VCaP (cell line): ENCODE measurements around the gene TRAM2.

Experiments
- H3K27ac ChIP-seq: fragments of 450-650 bp; 2 replicates; pipeline ENCODE4 v1.5.1; 2017
- TF ChIP-seq, protein P1 (sequence below): fragments of 450-650 bp; conservative IDR thresholded peaks from 2 replicates; pipeline ENCODE4 v1.5.1; 2017; ENCODE audit warnings: mild to moderate bottlenecking, moderate library complexity

TRAM2 gene

DNA sequence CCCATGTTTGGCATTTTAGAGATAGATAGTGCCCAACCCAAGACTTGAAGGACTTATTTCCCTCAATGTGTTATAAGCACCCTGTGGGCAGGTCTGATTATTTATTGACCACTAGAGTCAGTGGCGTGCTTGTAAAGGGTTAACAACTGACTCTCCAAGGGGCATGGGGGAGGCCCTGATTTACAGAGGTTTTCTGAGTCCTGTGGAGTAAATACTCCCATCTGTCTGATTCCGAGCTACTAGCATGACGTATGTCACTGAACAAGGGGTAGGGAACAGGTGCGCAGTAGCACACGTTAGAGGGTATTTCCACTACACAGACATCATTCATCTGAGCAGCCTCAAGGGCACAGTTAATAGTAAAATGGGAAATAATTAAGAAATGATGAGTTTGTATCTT is 17.4 kb upstream of the TRAM2 start:
- TF ChIP-seq, protein P1, sequence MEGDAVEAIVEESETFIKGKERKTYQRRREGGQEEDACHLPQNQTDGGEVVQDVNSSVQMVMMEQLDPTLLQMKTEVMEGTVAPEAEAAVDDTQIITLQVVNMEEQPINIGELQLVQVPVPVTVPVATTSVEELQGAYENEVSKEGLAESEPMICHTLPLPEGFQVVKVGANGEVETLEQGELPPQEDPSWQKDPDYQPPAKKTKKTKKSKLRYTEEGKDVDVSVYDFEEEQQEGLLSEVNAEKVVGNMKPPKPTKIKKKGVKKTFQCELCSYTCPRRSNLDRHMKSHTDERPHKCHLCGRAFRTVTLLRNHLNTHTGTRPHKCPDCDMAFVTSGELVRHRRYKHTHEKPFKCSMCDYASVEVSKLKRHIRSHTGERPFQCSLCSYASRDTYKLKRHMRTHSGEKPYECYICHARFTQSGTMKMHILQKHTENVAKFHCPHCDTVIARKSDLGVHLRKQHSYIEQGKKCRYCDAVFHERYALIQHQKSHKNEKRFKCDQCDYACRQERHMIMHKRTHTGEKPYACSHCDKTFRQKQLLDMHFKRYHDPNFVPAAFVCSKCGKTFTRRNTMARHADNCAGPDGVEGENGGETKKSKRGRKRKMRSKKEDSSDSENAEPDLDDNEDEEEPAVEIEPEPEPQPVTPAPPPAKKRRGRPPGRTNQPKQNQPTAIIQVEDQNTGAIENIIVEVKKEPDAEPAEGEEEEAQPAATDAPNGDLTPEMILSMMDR, result no peak
- no peak overlapping the region for H3K27ac ChIP-seq

DNA sequence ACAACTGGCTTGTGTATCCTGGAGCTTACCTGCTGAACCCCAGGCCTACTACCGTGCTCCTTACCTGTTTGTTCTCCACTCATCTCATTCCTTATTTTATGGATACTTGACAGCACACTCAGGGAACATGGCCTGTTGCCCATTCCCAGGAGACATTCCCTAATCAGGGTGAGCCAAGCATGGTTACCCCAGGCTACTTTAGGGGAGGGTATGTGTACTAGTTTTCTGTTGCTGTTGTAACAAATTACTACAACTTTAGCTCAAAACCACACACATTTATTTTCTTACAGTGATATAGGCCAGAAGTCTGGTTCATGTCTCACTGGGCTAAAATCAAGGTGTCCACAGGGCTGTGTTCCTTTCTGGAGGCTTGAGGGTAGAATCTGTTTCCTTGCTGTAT is 15.0 kb upstream of the TRAM2 start:
- H3K27ac ChIP-seq, result no peak overlapping the region; the same call in 1 of the 2 replicates

DNA sequence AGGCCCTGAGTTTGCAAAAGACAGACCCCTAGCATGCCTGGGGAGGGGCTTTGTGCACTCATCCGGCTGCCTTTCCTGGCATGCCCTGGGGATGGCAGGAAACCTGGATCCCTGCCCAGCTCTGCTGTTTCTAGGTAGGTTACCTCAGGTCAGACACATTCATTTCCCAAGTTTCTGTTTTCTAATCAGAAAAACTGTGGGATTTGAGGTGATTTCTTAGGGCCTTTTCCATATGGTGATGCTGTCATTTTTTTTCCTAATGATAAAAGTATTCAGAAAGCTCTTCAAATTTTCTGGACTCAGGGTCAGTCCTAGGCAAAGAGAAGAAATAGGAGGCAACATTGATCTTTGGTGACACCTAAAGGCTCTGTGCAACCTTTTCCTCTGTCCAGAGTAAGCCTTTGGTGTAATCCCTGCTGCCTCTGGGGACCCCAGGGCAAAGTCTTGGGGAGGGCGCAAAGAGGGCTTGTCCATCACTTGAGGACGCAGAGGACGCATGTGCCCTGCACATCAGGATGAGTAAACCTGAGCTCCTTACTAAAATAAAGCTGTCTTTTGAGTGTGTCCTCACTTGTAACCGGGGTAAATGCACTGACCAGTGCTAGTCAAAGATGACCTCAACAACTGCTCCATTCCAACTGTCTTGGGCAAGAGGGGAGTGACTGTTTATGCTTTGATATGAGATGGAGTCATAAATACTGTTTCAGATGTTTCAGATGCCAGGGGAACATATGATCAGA is 13.5 kb upstream of the TRAM2 start:
- TF ChIP-seq, protein P1, result peak; percentile 20
- peak overlapping the region; percentile 7; the same call in 1 of the 2 replicates for H3K27ac ChIP-seq

More for the DNA sequence above, 15.0 kb upstream of the TRAM2 start:
- TF ChIP-seq, protein P1, result no peak

DNA sequence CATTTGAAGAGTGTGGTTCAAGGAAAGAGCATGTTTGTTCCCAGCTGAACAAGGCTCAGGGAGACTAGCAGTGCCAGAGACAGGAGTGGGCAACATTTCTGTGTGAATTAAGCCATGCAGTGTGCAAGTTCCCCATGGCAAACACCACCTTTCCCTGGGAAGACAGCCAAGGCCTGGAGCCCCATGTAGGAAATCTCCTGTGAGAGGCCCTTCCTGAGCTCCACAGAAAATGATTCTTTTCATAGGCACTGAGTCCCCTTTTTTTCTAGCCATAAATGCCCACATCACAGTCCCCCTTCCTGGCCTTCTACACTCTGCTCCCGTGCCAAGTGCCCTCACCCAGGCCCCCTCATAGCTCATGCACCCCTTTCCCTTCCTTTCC is 11.8 kb upstream of the TRAM2 start:
- TF ChIP-seq, protein P1, result no peak
- H3K27ac ChIP-seq, result no peak overlapping the region

DNA sequence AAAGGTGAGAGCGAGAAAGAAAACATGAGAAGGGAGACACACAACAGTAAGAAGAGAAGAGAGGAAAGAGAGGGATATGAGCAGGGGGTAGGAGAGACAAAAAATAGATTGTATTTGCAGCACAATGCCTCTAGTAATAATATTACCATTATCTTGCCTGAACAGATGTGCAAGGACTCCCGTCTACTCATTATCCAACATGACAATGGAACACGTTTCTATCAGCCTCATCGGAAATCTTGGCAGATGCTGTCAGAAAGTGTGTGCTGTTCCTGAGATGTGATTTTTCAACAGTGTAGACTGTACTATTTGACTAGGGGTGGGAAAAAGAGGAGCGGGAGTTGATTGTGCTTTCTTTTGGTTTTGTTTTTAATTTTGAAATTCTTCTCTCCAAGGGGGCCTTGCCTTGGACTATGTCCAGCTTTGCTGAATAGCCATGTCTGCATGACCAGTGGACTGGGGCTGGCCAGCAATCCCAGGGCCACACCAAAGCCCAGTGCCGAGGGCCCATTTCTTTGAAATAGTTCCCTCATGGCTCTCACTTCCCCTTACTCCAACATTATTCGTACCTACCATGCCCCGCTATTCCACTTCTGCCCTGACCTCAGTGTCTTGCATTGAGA is 11.3 kb upstream of the TRAM2 start:
- H3K27ac ChIP-seq, result no peak overlapping the region
- TF ChIP-seq, protein P1, result no peak

DNA sequence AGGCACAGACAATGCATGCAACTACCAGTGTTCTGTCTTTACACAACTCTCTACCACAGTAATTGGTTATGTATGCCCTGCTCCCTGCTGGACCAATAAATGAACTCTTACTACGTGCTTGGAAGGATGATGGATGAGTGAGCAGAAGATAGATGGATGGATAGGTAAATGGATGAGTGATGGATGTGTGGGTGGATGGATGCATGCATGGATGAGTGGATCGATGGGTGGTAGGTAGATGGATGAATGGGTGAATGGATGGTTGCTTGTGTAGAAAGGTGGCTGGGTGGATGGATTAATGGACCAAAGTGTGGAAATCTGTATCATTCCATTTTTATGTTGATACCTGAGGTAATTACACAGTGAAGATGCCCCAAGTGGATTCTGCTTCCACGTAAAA is 10.1 kb upstream of the TRAM2 start:
- no peak overlapping the region for H3K27ac ChIP-seq
- TF ChIP-seq, protein P1, result no peak

DNA sequence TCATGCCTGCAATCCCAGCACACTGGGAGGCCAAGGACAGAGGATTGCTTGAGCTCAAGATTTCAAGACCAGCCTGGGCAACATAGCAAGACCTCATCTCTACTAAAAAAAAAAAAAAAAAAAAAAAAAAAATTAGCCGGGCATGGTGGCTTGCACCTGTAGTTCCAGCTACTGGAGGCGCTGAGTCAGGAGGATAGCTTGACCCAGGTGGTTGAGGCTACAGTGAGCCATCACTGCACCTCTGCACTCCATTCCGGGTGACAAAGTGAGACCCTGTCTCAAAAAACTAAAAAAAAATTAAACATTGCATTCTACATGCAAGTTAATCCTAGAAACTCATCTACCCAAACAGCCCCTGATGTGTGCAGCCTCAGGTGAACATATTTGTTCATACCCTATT is 7.3 kb upstream of the TRAM2 start:
- TF ChIP-seq, protein P1, result no peak
- H3K27ac ChIP-seq, result no peak overlapping the region
